Measurements from ENCODE around the gene EHD3.

The EHD3 gene

GRCh38 chr2:31247711-31248110 is 13.8 kb downstream of the EHD3 start:
- TF ChIP-seq EZH2phosphoT487 (IDR thresholded peaks at IDR 0.05; ENCODE audit: borderline replicate concordance), result no peak
- TF ChIP-seq CTCF (conservative IDR thresholded peaks at IDR 0.05; ENCODE audit: low read length), result no peak
- no peaks in the 10 kb centered on the region for H3K27me3 ChIP-seq (ENCODE audit: insufficient read depth, low read length, poor library complexity, severe bottlenecking)
- no peaks in the 10 kb centered on the region for H3K36me3 ChIP-seq (ENCODE audit: insufficient read depth, low read length)
- no peaks in the 10 kb centered on the region for H3F3A ChIP-seq (ENCODE audit: low read depth)
- H4K20me1 ChIP-seq (ENCODE audit: insufficient read depth, low read length, poor library complexity, severe bottlenecking), result no peaks in the 10 kb centered on the region
- no peak overlapping the region for H3K4me3 ChIP-seq (ENCODE audit: low read length, poor library complexity, severe bottlenecking)
- H3K4me2 ChIP-seq (ENCODE audit: low read depth, low read length, poor library complexity, severe bottlenecking), result no peak overlapping the region
- H3K9me3 ChIP-seq (ENCODE audit: insufficient read depth, low read depth, low read length), result no peaks in the 10 kb centered on the region
- H3K9ac ChIP-seq (ENCODE audit: low read depth, low read length, poor library complexity, severe bottlenecking), result no peak overlapping the region
- no peaks in the 10 kb centered on the region for H3K4me1 ChIP-seq (ENCODE audit: insufficient read depth, low read length, poor library complexity, severe bottlenecking)
- no peaks in the 10 kb centered on the region for H3K79me2 ChIP-seq (ENCODE audit: insufficient read depth, low read length)
- no peaks in the 10 kb centered on the region for H3K9me2 ChIP-seq (replicated peaks; ENCODE audit: low read depth, low read length)
- no peak overlapping the region for H2AFZ ChIP-seq (ENCODE audit: low read length)

GRCh38 chr2:31248139-31248538 is 14.2 kb downstream of the EHD3 start:
- H3K36me3 ChIP-seq (ENCODE audit: insufficient read depth, low read length), result no peaks in the 10 kb centered on the region
- H3K9me3 ChIP-seq (ENCODE audit: insufficient read depth, low read depth, low read length), result no peaks in the 10 kb centered on the region
- H3K79me2 ChIP-seq (ENCODE audit: insufficient read depth, low read length), result no peaks in the 10 kb centered on the region
- TF ChIP-seq CTCF (conservative IDR thresholded peaks at IDR 0.05; ENCODE audit: low read length) (no peak), EZH2phosphoT487 (IDR thresholded peaks at IDR 0.05; ENCODE audit: borderline replicate concordance) (no peak)
- no peaks in the 10 kb centered on the region for H4K20me1 ChIP-seq (ENCODE audit: insufficient read depth, low read length, poor library complexity, severe bottlenecking)
- H3K4me1 ChIP-seq (ENCODE audit: insufficient read depth, low read length, poor library complexity, severe bottlenecking), result no peaks in the 10 kb centered on the region
- no peaks in the 10 kb centered on the region for H3K9me2 ChIP-seq (replicated peaks; ENCODE audit: low read depth, low read length)
- H2AFZ ChIP-seq (ENCODE audit: low read length), result no peak overlapping the region
- no peaks in the 10 kb centered on the region for H3F3A ChIP-seq (ENCODE audit: low read depth)
- H3K4me3 ChIP-seq (ENCODE audit: low read length, poor library complexity, severe bottlenecking), result no peak overlapping the region
- H3K27me3 ChIP-seq (ENCODE audit: insufficient read depth, low read length, poor library complexity, severe bottlenecking), result no peaks in the 10 kb centered on the region
- H3K4me2 ChIP-seq (ENCODE audit: low read depth, low read length, poor library complexity, severe bottlenecking), result no peak overlapping the region
- no peak overlapping the region for H3K9ac ChIP-seq (ENCODE audit: low read depth, low read length, poor library complexity, severe bottlenecking)

GRCh38 chr2:31249009-31249690 is 15.2 kb downstream of the EHD3 start:
- no peak overlapping the region for H3K9ac ChIP-seq (ENCODE audit: low read depth, low read length, poor library complexity, severe bottlenecking)
- H2AFZ ChIP-seq (ENCODE audit: low read length), result no peak overlapping the region
- H3K79me2 ChIP-seq (ENCODE audit: insufficient read depth, low read length), result no peaks in the 10 kb centered on the region
- H3K9me2 ChIP-seq (replicated peaks; ENCODE audit: low read depth, low read length), result no peaks in the 10 kb centered on the region
- TF ChIP-seq EZH2phosphoT487 (IDR thresholded peaks at IDR 0.05; ENCODE audit: borderline replicate concordance) (no peak), CTCF (conservative IDR thresholded peaks at IDR 0.05; ENCODE audit: low read length) (no peak)
- H3K4me1 ChIP-seq (ENCODE audit: insufficient read depth, low read length, poor library complexity, severe bottlenecking), result no peaks in the 10 kb centered on the region
- H3F3A ChIP-seq (ENCODE audit: low read depth), result no peaks in the 10 kb centered on the region
- no peaks in the 10 kb centered on the region for H3K36me3 ChIP-seq (ENCODE audit: insufficient read depth, low read length)
- H3K27me3 ChIP-seq (ENCODE audit: insufficient read depth, low read length, poor library complexity, severe bottlenecking), result no peaks in the 10 kb centered on the region
- H3K4me2 ChIP-seq (ENCODE audit: low read depth, low read length, poor library complexity, severe bottlenecking), result no peak overlapping the region
- H3K9me3 ChIP-seq (ENCODE audit: insufficient read depth, low read depth, low read length), result no peaks in the 10 kb centered on the region
- H3K4me3 ChIP-seq (ENCODE audit: low read length, poor library complexity, severe bottlenecking), result no peak overlapping the region
- H4K20me1 ChIP-seq (ENCODE audit: insufficient read depth, low read length, poor library complexity, severe bottlenecking), result no peaks in the 10 kb centered on the region

Data from Loucy (cell line).